22Rv1 (cell line): ENCODE data around the gene CDKN2AIPNL.

Experiments used
- ZFX ChIP-seq: fragments of 450-650 bp; IDR thresholded peaks from 2 replicates; pipeline ENCODE4 v1.6.1; 2017; ENCODE audit warnings: antibody characterized with exemption, borderline replicate concordance
- TF ChIP-seq, protein P1 (sequence below): fragments of 450-650 bp; IDR thresholded peaks from 2 replicates; pipeline ENCODE4 v1.5.1; 2017; ENCODE audit warnings: mild to moderate bottlenecking

DNA sequence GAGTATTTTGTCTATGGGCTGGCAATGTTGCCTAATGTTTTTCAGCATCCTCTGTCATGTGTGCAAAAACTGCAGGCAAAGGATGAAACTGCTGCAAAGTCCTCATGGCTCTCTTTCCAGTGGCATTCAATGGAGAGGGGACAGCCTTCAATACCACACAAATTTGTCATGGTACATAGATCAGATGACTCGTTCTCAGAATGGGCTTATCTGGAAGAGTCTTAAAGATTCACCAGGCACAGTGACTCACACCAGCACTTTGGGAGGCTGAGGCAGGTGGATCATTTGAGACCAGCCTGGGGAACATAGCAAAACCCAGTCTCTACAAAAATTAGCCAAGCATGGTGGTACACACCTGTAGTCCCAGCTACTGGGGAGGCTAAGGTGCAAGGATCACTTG lies 5.3 kb downstream of the CDKN2AIPNL start:
- TF ChIP-seq, protein P1, sequence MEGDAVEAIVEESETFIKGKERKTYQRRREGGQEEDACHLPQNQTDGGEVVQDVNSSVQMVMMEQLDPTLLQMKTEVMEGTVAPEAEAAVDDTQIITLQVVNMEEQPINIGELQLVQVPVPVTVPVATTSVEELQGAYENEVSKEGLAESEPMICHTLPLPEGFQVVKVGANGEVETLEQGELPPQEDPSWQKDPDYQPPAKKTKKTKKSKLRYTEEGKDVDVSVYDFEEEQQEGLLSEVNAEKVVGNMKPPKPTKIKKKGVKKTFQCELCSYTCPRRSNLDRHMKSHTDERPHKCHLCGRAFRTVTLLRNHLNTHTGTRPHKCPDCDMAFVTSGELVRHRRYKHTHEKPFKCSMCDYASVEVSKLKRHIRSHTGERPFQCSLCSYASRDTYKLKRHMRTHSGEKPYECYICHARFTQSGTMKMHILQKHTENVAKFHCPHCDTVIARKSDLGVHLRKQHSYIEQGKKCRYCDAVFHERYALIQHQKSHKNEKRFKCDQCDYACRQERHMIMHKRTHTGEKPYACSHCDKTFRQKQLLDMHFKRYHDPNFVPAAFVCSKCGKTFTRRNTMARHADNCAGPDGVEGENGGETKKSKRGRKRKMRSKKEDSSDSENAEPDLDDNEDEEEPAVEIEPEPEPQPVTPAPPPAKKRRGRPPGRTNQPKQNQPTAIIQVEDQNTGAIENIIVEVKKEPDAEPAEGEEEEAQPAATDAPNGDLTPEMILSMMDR, result no peak
- TF ChIP-seq ZFX, result no peak
